H1 (cell line): ENCODE results near the gene PSMD6. TPM values are rescaled to one million over a fixed set of nuclear protein-coding genes. Genes with fewer than 3 reads are reported as not detected.

Experiments
- CEBPB ChIP-seq: IDR thresholded peaks from 2 replicates; pipeline ENCODE4 v1.6.1; 2012; ENCODE audit warnings: low read depth, low read length
- KDM4A ChIP-seq: IDR thresholded peaks from one replicate; pipeline ENCODE4 v1.7.1; 2012; ENCODE audit warnings: low read depth, mild to moderate bottlenecking, moderate library complexity, low read length, inconsistent platforms; ENCODE audit not compliant: severe bottlenecking
- NRF1 ChIP-seq: IDR thresholded peaks from 2 replicates; pipeline ENCODE4 v1.6.1; 2011; ENCODE audit warnings: mild to moderate bottlenecking, low read depth, low read length, improper control_type of control experiment
- TBP ChIP-seq: IDR thresholded peaks from 2 replicates; pipeline ENCODE4 v1.6.1; 2011; ENCODE audit warnings: low read depth, low read length, improper control_type of control experiment
- USF2 ChIP-seq: IDR thresholded peaks from 2 replicates; pipeline ENCODE4 v1.6.1; 2011; ENCODE audit warnings: low read length, improper control_type of control experiment
- polyA plus RNA-seq, 7 experiments: library from polyadenylated mRNA; depleted of rRNA in 3 of 7; stranded (reverse) in 5 of 7; unstranded in 2 of 7; fragments of >200 nt in 5 of 7; fragments of 200-250 nt in 2 of 7; gene quantifications; 1 replicate in 5 of 7; 2 replicates in 1 of 7; 4 replicates in 1 of 7; pipeline versions ENCODE4 v1.2.1 to v1.2.3, GENCODE V29; 2011 to 2013; ENCODE audit warnings: missing spikeins in 2 of 7, mixed read lengths in 2 of 7
- total RNA-seq: library from RNA; stranded (reverse); fragmentation: NEBNext Ultra II Directional; extraction: Animal tissue kit (Norgen Biotek cat#: 25700); gene quantifications from 2 replicates; pipeline ENCODE4 v1.2.1, GENCODE V29; 2021

The PSMD6 gene
- total and polyA plus RNA-seq, 2 of the 8 experiments (the other 6 are each of a cell fraction or from before 2014, with no cell fraction given): 43.7 to 104 TPM

DNA sequence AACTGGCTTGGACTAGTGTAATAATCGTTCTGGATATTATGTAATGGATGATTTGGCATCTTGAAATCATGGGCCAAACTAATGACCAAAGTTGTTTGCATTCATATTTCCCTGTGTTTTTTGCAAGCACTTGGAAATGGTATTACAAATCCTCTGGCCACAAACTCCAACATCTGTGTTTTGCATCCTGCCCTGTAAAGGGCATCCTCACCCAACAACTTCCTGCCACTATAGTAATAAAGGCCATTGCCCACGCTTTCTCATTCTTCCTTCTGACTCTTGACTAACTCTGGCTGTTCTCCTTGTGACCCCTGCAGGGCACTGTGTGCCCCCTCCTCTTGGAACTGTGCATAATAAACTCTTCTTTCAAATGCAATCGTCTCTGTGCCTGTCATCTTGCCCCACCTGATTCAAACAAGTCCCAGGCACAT is 25.4 kb upstream of the PSMD6 start (continued):
- TF ChIP-seq NRF1: no peak
- no peak for TF ChIP-seq TBP
- TF ChIP-seq USF2: no peak
- TF ChIP-seq CEBPB: no peak
- no peak for TF ChIP-seq KDM4A
